ENCODE measurements around the gene FAIM2.

FAIM2 gene

DNA sequence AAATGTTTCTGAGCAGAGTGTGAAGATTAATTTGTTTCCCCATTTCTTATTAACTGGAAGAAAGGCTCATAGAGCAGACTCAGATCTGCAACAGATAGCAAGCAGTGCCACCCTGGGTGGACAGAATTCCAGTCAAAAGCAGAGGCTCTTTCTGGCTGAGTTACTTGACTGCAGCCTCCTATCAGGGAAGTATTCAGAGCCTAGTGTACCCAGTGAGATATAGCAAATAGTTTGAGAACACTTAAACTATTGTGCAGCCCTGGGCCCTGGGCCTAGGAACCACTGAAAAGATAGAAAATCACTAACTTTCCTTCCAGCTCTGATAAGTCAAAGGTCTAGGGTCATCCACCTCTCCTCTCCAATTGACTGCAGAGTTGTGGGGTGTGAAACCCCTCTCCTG is 35.6 kb upstream of the FAIM2 start:
- no peak for DNase-seq (ENCODE audit: low spot score)

DNA sequence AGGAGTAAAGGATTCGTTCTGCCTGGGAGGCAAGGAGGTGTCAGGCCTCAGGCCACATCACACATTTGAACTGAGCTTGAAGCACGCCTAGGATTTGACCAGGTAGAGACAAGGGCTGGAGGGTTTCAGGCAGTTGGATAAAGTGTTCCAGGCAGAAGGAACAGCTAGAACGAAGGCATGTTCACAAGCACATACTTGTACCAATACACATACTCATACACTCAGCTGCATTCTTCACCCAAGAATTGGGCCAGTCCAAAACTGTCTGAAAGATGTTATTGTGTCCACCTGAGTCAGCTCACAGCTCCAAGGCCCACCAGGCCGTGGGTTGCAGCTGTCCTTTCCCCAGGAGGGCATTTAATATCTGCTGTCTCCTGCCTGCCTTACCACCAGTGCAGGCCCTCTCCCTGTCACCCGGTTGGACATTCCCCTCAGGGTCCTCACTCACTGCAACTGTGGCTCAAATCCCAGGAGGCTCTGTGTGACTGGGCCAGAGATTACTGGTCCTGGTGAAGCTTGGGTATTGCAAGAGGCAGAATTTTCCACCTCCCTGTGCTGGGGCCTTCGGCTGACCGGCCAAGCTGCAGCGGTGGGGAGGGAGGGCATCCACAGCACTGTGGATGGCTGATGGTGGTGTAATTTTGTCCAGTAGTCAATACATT is 34.1 kb upstream of the FAIM2 start:
- no peak for DNase-seq (ENCODE audit: low spot score)

DNA sequence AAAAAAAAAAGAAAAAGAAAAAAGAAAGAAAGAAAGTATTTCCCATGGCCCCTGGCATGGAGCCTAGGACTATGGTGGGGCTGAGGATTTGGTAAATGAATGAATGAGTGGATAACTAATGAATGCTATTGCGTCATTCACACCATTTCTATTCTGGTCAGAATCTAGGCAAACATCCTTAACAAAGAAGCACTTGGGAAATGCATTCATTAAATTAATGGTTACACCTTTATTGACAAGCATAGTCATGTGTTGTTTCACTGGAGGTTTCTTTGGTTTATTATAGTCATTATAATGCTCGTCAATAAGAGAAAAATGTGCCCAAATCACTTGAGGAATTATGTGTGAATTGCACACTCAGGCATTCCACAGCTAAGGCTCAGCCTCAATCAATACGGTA is 33.2 kb upstream of the FAIM2 start:
- no peak for DNase-seq (ENCODE audit: low spot score)

DNA sequence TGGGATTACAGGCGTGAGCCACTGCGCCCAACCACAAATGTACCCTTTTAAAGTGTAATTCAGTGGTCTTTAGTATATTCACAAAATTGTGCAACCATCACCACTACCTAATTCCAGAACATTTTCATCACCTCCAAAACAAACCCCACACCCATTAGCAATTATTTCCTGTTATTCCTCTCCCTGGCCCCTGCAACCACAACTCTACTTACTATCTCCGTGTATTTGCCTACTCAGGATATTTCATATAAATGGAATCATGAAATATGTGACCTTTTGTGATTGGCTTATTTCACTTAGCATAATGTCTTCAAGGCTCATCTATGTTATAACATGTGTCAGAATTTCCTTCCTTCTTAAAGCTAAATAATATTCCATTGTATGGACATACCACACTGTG is 30.8 kb upstream of the FAIM2 start:
- DNase-seq (ENCODE audit: low spot score): no peak

DNA sequence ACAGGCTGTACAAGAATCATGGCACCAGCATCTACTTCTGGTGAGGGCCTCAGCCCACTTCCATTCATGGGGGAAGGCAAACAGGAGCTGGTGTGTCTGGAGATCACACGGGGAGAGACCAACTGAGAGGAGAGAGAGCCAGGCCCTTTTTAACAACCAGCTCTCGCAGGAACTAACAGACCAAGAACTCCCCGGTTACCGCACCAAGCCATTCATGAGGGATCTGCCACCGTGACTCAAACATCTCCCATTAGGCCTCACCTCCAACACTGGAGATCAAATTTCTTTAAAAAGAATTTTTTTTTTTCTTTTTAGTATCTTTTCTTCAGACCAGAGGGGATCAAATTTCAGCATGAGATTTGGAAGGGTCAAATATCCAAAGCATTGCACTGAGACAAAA is 30.1 kb upstream of the FAIM2 start:
- DNase-seq (ENCODE audit: low spot score): no peak

DNA sequence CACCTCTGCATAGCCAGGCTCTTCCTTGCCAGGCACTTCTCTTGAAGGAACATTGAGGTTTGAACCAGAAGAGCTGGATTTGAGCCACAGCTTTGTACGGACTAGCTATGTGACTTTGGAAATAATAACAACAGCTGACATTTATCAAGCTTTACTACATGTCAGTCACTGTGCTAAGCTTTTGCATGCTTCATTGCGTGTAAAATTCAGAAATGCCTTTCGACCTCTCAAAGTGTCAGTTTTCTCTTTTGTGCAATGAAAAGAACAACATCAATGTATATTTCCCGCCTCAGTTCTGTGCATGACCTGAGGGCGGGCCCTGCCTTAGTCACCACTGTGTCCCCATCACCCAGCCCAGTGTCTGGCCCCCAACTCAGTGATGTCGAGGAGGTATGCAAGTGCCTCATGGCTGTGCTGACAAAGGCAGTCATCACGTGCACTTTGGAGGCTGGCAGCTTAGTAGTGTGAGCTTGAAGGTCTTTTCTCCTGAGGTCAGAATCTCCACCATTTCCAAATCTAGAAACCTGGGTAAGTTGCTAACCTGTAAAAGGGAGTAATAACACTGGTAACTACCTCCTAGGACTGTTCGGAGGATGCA is 28.9 kb upstream of the FAIM2 start:
- DNase-seq (ENCODE audit: low spot score): no peak

DNA sequence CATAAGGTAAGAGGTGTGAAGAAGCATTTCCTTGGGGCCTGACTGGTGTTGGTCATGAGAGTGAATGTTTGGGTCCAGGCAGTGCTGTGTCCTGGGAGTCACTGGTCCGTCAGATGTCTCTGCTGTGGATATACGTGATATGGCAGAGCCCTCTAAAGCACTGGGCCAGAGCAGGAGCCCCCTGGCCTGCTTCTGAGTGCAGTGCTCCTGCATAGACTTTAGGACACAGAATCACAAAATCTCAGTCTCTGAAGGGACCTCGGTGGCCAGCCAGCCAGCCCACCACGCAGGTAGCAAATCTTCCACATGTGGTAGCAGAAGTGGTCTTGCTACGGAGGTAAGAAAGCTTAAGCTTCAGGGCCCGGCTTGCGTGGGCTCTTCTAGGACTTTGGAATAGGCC is 28.3 kb upstream of the FAIM2 start:
- no peak for DNase-seq (ENCODE audit: low spot score)

DNA sequence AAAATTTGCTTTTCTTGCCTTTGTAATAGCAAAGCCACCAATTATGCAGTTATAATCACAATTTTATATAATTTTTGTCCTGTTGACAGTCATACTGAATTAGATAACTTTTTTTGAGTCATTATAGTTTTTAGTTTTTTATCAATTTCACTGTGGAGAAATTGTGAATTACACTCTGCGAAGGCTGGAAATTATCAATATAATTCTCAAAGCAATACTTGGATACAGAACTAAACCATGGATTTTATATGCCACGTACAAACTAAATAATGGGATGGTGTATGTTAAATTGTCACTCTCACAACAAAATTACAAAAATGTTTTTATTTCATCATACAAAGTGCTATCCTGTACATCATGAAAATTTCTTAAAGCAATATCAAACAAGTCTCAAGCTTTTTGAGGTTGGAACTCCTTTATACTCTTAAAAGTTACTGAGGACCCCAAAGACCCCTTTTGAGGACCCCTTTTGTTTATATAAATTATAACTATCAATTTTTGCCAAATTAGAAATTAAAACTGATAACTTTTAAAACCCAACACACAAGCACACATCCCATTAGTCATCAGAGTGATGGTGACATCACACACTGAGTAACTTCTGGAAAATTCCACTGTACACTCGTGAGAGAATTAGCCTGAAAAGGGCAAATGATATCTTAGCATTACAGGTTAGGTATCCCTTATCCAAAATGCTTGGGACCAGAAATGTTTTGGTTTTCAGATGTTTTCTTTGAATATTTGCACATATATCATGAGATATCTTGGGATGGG is 27.0 kb upstream of the FAIM2 start:
- no peak for DNase-seq (ENCODE audit: low spot score)

DNA sequence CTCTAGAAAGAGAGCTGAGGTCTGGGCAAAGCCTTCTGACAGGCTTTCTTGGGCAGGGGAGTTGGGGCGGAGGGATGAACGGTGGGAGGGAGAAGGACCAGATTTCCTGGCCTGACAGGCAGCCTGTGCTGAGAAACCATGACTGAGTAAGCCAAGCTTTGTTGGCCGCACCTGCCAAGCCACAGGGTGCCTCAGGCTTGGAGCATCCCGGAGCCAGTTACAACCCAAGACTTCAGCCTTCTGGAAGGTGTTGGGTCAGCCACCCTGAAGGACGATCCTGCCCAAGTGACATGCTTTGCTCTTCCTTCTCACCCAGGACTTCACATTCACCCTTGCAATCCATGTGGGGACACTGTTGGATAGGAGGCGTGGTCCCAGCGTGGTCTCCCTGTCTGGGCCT is 25.9 kb upstream of the FAIM2 start:
- DNase-seq (ENCODE audit: low spot score): no peak

DNA sequence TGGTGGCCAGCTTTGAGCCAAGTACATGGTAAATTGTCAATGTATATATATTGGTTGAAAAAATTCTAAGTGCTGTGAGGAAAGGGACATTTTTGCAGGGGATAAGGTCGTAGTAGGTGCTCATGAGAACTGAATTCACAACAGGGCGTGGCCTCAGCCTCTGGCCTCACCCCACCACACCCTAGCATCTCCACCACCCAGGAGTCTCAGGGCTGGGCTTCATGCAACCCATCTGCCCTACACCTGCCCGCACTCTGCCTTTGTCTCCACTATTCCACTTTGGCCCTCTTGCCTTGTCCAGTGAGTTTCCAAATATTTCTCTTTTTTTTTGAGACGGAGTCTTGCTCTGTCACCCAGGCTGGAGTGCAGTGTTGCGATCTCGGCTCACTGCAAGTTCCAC is 24.8 kb upstream of the FAIM2 start:
- no peak for DNase-seq (ENCODE audit: low spot score)

DNA sequence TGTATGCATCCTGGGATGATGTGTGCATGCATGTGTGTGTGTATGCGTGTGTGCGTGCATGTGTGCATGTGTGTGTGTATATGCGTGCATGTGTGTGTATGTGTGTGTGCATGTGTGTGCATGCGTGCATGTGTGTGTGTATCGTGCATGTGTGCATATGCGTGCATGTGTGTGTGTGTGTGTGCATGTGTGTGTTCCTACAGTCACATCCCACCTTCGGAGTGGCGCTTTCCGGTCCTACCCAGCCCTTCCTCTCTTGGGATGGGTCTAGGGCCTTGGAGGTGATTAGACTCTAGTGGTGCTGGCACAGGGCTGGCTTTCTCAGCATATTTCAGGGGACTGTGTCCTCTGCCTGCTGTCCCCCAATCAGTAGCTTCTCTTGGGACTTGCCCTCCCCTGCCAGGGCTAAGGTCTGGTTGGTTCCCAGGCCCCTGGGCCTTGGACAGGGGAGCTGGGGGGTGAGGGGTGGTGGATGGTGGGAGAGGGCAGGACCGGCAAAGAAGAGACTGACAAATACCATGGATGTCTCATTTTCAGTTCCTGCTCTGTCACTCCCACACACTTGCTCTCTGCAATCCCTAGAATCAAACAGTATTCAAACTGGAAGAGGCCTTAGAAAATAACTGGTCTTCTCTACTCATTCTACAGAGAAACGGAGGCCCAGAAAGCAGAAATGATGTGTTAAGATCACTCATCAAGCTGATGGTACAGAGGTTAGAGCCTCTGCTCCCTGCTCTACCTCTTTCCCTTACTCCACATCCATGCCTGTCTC is 21.9 kb upstream of the FAIM2 start:
- no peak for DNase-seq (ENCODE audit: low spot score)

DNA sequence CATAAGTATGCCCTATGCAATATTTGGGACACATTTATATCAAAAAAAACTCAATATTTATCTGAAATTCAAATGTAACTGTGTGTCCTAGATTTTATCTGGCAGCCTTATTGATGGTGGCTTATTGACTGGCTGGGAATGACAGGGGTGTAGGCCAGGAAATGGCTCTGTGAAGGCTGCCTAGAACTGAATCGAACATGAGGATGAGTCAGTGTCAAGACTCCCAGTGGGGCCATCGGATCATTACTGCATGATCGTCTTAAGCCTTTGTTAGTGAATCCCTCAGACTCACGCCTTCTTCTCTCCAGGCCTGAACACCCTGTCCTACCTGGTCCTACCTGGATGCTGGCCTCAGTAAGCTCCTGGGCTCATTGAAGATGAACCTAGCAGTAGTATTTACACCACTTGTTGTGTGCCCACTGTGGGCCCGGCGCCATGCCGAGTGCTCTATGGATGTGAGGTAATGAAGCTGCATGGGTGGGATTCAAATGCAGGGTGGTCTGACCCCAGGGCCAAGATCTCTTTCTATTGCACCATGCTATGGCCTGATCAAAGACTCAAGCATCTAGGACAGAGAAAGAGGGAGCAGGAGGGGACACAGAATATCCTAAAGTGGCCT is 21.0 kb upstream of the FAIM2 start:
- DNase-seq (ENCODE audit: low spot score): no peak

DNA sequence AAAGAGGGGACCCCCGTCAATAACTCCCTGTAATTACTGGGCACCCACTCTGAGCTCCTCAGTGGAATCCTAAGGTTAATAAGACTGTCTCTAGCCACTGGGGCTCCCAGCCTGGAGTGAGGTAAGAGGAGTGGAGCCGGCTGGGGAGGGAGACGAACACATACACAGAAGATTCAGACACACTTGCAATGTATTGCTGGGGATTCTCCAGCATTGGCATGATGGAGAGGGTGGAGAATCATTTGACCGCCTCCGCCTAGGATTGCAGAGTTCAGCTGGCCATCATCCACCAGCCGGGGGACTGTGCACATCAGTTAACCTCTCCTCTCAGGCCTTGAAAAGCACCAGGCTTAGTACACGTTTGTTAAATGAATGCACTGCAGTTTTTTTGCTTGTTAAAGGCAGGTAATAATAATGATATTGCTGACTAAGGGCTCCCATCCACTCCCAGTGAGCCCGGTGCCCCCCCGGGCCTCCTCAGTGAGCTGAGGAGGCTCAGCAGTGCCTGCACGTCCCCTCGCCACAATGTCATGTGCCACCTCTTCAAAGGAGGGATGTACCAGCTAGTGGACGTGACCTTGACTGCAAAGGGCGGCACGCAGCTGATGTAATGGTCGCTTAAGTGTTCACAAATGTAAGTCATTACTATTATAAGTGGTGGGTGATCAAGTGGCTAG is 20.3 kb upstream of the FAIM2 start:
- no peak for DNase-seq (ENCODE audit: low spot score)

DNA sequence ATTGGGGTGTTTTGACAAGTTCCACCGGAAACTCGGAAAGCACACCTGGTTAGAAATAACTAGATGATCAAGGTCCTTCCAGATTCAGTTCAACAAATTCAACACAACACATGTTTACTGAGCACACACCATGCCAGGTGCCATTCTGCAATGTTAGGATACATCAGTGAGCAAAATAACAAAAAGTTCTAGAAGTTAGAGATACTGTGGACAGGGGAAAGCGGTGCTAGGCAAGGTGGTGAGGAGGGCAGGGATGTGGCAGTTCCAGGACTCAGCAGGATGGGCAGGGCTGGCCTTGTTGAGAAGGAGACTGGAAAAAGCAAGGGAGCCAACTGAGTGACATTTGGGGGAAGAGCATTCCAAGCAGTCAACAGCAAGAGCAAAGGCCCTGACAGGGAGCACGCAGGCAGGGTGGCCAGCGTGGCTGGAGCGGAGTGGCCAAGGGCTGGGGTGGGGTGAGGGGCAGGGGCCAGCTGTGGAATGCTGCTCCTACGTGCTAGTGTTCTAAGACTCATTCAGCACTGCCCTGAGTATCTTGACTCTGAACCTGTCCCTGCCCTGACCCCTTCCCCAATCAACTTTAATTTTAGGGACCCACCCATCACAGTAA is 19.4 kb upstream of the FAIM2 start:
- DNase-seq (ENCODE audit: low spot score): no peak

DNA sequence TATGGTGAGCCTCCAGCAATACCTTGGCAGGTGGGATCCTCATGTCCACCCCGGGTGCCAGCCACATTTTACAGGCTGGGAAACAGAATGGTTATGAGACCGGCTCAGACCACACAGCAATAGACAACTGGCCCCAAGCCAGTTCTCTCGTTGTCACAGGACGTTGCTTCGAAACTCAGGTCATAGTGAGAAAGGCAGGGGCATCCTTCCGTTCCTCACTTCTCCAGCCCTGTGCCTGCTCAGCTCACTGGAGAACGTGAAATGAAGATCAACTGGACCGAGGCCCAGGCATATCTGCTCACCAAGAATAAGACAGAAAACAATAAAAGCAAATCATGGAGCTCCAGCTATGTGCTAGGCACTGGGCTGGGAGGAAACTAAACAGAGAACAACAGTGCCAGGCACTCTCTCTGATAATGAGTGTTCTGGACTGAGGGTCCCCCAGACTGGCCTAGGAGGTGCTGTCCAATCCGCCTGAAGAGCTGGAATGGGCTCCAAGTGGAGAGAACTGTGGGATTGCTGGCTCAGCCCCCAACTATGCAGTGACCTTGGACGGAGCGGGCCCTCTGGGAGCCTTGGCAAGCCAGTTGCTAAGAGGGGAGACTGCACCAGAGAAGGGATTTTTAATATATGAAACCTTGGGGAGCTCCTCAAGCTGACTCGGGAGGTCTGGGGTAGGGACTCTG is 18.8 kb upstream of the FAIM2 start:
- DNase-seq (ENCODE audit: low spot score): no peak

DNA sequence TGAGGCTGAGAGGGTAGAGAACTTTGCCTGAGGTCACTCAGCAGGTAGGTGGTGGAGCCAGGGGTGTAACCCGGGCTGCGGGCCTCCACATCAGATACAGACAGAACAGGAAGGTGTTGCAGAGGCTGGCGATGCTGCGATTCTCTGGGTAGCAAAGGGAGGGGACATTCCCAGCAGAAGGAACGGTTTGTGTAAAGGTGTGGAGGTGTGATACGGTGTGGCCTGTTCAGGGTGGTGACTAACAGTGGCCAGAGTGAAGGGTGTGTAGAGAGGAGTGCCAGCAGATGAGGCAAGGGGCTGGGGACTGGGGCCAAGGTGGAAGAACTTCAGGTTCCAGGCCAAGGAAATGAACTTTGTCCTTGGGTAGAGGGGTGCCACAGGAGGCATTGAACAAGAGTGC is 18.2 kb upstream of the FAIM2 start:
- no peak for DNase-seq (ENCODE audit: low spot score)

DNA sequence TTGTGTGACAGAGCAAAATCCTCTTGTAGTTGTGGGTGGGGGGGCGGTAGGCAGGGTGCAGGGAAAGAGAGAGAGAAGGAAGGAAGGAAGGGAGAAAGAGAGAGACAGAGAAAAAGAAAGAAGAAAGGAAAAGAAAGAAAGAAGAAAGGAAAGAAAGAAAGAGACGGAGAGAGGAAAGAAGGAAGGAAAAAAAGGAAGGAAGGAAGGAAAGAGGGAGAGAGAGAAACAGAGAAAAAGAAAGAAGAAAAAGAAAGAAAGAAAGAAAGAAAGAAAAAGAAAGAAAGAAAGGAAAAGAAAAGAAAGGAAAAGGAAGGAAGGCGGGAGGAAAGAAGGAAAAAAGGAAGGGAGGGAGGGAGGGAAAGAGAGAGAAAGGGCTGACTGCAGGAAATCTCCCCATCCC is 17.6 kb upstream of the FAIM2 start:
- no peak for DNase-seq (ENCODE audit: low spot score)

DNA sequence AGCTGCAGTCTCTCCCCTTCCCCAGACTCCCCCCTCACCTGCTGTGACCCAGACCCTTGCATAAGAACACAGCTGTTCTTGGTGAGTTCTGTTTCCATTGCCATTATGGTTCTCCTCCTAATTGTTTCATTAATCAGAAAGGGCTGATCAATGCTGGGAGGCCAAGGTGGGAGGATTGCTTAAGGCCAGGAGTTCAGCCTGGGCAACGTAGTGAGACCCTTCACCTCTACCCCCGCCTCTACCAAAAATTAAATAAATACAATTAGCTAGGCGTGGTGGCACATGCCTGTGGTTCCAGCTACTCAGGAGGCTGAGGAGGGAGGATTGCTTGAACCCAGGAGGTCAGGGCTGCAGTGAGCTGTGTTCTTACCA is 17.2 kb upstream of the FAIM2 start:
- DNase-seq (ENCODE audit: low spot score): no peak

DNA sequence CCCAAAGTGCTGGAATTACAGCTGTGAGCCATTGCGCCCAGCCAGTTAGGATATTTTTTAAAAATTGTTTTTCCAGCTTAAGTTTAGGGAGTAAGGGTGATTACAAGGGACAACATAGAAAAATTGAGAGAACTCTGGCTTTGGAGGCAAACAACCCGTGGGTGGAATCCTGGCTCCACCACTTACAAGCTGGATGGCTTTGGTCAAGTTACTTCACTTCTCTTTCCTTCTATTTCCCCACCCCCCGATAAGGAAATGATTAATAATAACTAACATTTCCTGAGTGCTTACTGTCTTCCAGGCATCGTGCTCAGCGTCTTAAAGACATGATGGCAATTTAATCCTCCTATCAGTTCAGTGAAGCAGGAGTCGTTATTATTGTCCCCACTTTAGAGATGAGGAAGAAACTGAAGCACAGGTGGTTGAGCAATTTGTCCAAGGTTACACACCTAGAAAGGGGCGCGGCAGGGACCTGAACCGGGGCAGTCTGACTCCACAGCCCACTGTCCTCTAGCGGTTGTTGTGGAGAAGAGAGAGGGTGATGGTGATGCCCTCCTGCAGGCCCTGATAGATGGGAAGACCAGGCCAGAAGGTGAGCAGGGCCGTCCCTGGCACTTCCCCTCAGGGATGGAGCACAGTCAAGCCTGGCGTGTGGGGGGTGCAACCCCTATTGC is 16.7 kb upstream of the FAIM2 start:
- no peak for DNase-seq (ENCODE audit: low spot score)

DNA sequence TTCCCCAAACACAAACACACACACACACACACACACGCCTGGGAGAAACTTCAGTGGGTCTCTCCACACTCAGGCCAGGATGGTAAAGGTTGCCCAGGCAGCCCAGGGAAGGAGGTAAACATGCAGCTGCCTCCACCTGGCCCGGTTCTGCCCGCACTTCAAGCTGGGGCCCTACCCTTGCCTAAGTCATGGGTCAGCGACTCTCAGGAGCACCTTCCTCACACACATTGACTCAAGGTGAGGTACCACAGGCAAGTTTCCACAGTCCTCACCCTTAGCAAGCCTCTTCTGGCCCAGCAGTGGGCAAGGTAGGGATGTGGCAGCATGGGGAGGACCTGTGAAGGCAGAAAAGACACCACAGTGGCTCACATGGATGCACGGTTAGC is 14.1 kb upstream of the FAIM2 start:
- DNase-seq (ENCODE audit: low spot score): no peak

Data from HuH-7 (cell line).